HepG2 (cell line): ENCODE measurements around the gene FGFR2. TPM values are rescaled to one million over a fixed set of nuclear protein-coding genes. Genes with fewer than 3 reads are reported as not detected.

Experiments used
- ATAC-seq: fragments of 200-7000 bp; cut with Tn5 transposase; 3 replicates; pipeline ENCODE4 v1.9.1; 2020; ENCODE audit warnings: mild to moderate bottlenecking, moderate library complexity
- BruUV-seq: library from RNA; stranded (reverse); fragments of 400-500 nt; replicated peaks from 2 replicates; lab custom pipeline; 2021; lab: Mats Ljungman, UMichigan
- CTCF ChIA-PET: fragments of 300-600 bp; formaldehyde crosslinking; extraction: SDS; loops from one replicate; lab custom pipeline; 2021; ENCODE audit warnings: low total read pairs, inconsistent platforms, low intra/inter-chr PET ratio; lab: Yijun Ruan, JAX
- POLR2A ChIA-PET: fragments of 350-600 bp; sonication (Branson Sonifier 250); formaldehyde crosslinking; loops from one replicate; lab custom pipeline; 2020; ENCODE audit warnings: antibody characterized with exemption, inconsistent platforms; lab: Yijun Ruan, JAX
- DNase-seq: peaks from one replicate; pipeline ENCODE4 v3.0.0-alpha.2; 2015; ENCODE audit warnings: low spot score
- FAIRE-seq: peaks from 3 replicates; lab custom pipeline; 2011; peaks lifted over from hg19 to GRCh38; lab: Jason Lieb, UNC
- H2AFZ ChIP-seq: one replicate; pipeline ENCODE4 v1.6.1; 2011; ENCODE audit warnings: low read length, inconsistent platforms
- H3K27ac ChIP-seq: fragments of 300-600 bp; 3 replicates; pipeline ENCODE4 v1.8.0; 2011; ENCODE audit warnings: mixed run types, mild to moderate bottlenecking, mixed read lengths, low read length, inconsistent platforms; ENCODE audit not compliant: insufficient read depth; ENCODE audit errors: extremely low read length
- H3K27me3 ChIP-seq, 2 experiments: fragments of 200-600 bp in 1 of 2; 2 replicates in 1 of 2; 3 replicates in 1 of 2; pipeline versions ENCODE4 v1.6.0 to v1.8.0; 2011; ENCODE audit warnings: low read length in 2 of 2, mild to moderate bottlenecking in 2 of 2, moderate library complexity in 2 of 2, inconsistent platforms in 1 of 2; ENCODE audit not compliant: insufficient read depth in 2 of 2, control insufficient read depth in 1 of 2
- H3K36me3 ChIP-seq, 2 experiments: fragments of 200-600 bp in 1 of 2; replicated peaks in 1 of 2; 2 replicates in 1 of 2; 3 replicates in 1 of 2; pipeline versions ENCODE4 v1.5.1 to v1.8.0; 2011; ENCODE audit warnings: low read length in 2 of 2, inconsistent platforms in 1 of 2; ENCODE audit not compliant: insufficient read depth in 2 of 2, control insufficient read depth in 1 of 2
- H3K4me1 ChIP-seq: 2 replicates; pipeline ENCODE4 v1.5.1; 2012; ENCODE audit warnings: low read length, inconsistent platforms; ENCODE audit not compliant: insufficient read depth
- H3K4me2 ChIP-seq: 2 replicates; pipeline ENCODE4 v1.6.0; 2011; ENCODE audit warnings: low read depth, low read length, inconsistent platforms
- H3K4me3 ChIP-seq, 3 experiments: fragments of 200-600 bp in 1 of 3; sonication (generic), shearing (Covaris generic) in 1 of 3; replicated peaks in 1 of 3; 2 replicates each; pipeline ENCODE4 v1.5.1; 2011 to 2016; ENCODE audit warnings: low read length in 3 of 3, inconsistent platforms in 2 of 3, low read depth in 2 of 3, mild to moderate bottlenecking in 2 of 3, control low read depth in 1 of 3, mixed read lengths in 1 of 3; ENCODE audit not compliant: insufficient read depth in 1 of 3
- H3K79me2 ChIP-seq: one replicate; pipeline ENCODE4 v1.6.1; 2011; ENCODE audit warnings: low read length, inconsistent platforms; ENCODE audit not compliant: insufficient read depth
- H3K9ac ChIP-seq: 2 replicates; pipeline ENCODE4 v1.6.0; 2011; ENCODE audit warnings: mild to moderate bottlenecking, low read depth, low read length, inconsistent platforms; ENCODE audit not compliant: insufficient read depth
- H3K9me3 ChIP-seq: 2 replicates; pipeline ENCODE4 v1.5.1; 2012; ENCODE audit warnings: mild to moderate bottlenecking, low read length
- H4K20me1 ChIP-seq: 2 replicates; pipeline ENCODE4 v1.6.0; 2011; ENCODE audit warnings: inconsistent platforms, mild to moderate bottlenecking, low read length, moderate library complexity; ENCODE audit not compliant: insufficient read depth
- ADNP ChIP-seq: sonication (generic); formaldehyde crosslinking; IDR thresholded peaks from 2 replicates; pipeline ENCODE4 v1.4.0; 2020; ENCODE audit warnings: missing genetic modification reagents
- ARID5B ChIP-seq: IDR thresholded peaks from 2 replicates; pipeline ENCODE4 v1.4.0; 2020; ENCODE audit warnings: mild to moderate bottlenecking, missing genetic modification reagents
- CSRNP2 ChIP-seq: sonication (generic); formaldehyde crosslinking; conservative IDR thresholded peaks from 2 replicates; pipeline ENCODE4 v1.8.0; 2022; ENCODE audit warnings: low read depth, missing genetic modification reagents
- EEA1 ChIP-seq: sonication (generic); formaldehyde crosslinking; IDR thresholded peaks from 2 replicates; pipeline ENCODE4 v1.5.1; 2020; ENCODE audit warnings: mild to moderate bottlenecking, missing genetic modification reagents, borderline replicate concordance
- HDAC2 ChIP-seq: sonication (generic); formaldehyde crosslinking; IDR thresholded peaks from 2 replicates; pipeline ENCODE4 v1.4.0; 2020; ENCODE audit warnings: missing genetic modification reagents
- HOMEZ ChIP-seq: IDR thresholded peaks from 2 replicates; pipeline ENCODE4 v1.6.1; 2016; ENCODE audit warnings: low read depth
- JARID2 ChIP-seq: sonication (generic); formaldehyde crosslinking; IDR thresholded peaks from 2 replicates; pipeline ENCODE4 v1.8.1; 2023; ENCODE audit warnings: missing genetic modification reagents, inconsistent platforms; ENCODE audit not compliant: insufficient replicate concordance
- MIXL1 ChIP-seq: IDR thresholded peaks from 2 replicates; pipeline ENCODE4 v1.6.1; 2016
- NFIC ChIP-seq: IDR thresholded peaks from 2 replicates; pipeline ENCODE4 v1.6.1; 2012; ENCODE audit warnings: mild to moderate bottlenecking, low read length, inconsistent platforms
- SNAPC2 ChIP-seq: sonication (generic); formaldehyde crosslinking; IDR thresholded peaks from 2 replicates; pipeline ENCODE4 v1.8.1; 2022; ENCODE audit warnings: mild to moderate bottlenecking, missing genetic modification reagents
- SRY ChIP-seq: sonication (generic); formaldehyde crosslinking; IDR thresholded peaks from 2 replicates; pipeline ENCODE4 v1.8.0; 2022; ENCODE audit warnings: mild to moderate bottlenecking, missing genetic modification reagents
- TCF7 ChIP-seq: sonication (generic); IDR thresholded peaks from 2 replicates; pipeline ENCODE4 v1.6.1; 2016; ENCODE audit warnings: antibody characterized with exemption, low read depth
- ZNF570 ChIP-seq: sonication (generic); formaldehyde crosslinking; IDR thresholded peaks from 2 replicates; pipeline ENCODE4 v1.4.0; 2020; ENCODE audit warnings: mild to moderate bottlenecking, missing genetic modification reagents, borderline replicate concordance
- ZNF589 ChIP-seq: sonication (generic); formaldehyde crosslinking; conservative IDR thresholded peaks from 2 replicates; pipeline ENCODE4 v1.8.0; 2022; ENCODE audit warnings: mild to moderate bottlenecking, moderate library complexity, missing genetic modification reagents
- ZNF639 ChIP-seq: conservative IDR thresholded peaks from 2 replicates; pipeline ENCODE4 v1.6.1; 2018; ENCODE audit warnings: missing genetic modification reagents
- WGBS: methylation state at CpG from one replicate; pipeline ENCODE4 v1.1.6; 2017; ENCODE audit warnings: low lambda C conversion rate; 5-methylcytosine and 5-hydroxymethylcytosine counted together
- in situ Hi-C: cut with HindIII; loops from 2 replicates; pipeline ENCODE4 v1.10.0; 2017; ENCODE audit warnings: low pct_unique_long_range_greater_than_20kb; ENCODE audit not compliant: extremely low pct_ligation_motif_present
- intact Hi-C: fragments of 100-400 bp; cut with micrococcal nuclease; formaldehyde crosslinking; loops from one replicate; pipeline ENCODE4 v1.10.0; 2022; ENCODE audit not compliant: unreplicated experiment
- polyA plus RNA-seq, 8 experiments: library from polyadenylated mRNA; depleted of rRNA in 3 of 8; stranded (reverse) in 7 of 8; unstranded in 1 of 8; fragments of >200 nt; fragmentation: Illumina TruSeq in 4 of 8; extraction: Trizol in 4 of 8; gene quantifications; 2 replicates each; pipeline versions ENCODE4 v1.2.1 to v1.2.3, GENCODE V29; 2011 to 2016; ENCODE audit warnings: low read depth in 4 of 8, missing spikeins in 1 of 8, mixed read lengths in 1 of 8; ENCODE audit not compliant: insufficient read depth in 1 of 8
- total RNA-seq, 5 experiments: library from RNA; depleted of rRNA; stranded (reverse); fragments of >200 nt; fragmentation: Illumina TruSeq; extraction: Trizol; gene quantifications; 2 replicates each; pipeline ENCODE4 v1.2.3, GENCODE V29; 2016; ENCODE audit warnings: low read depth in 1 of 5

The FGFR2 gene
- total and polyA plus RNA-seq, 2 of the 13 experiments (the other 11 are each of a cell fraction or from before 2014, with no cell fraction given) = 1.6 to 2.6 TPM

- TF ChIP-seq CSRNP2 (CRISPR knock-in tag) = no peak
Measured at GRCh38 chr10:121469797-121470606, 128.2 kb downstream of the FGFR2 start (continued).

- Histone ChIP-seq H3K27ac (no peak overlapping the region), H3K4me3 (no peak overlapping the region), H3K79me2 (no peaks in the 10 kb centered on the region), H3K4me2 (no peak overlapping the region), H3K4me1 (peaks cover 9% of the 10 kb centered on the region), H4K20me1 (no peaks in the 10 kb centered on the region), H3K27me3 (peaks cover 0 to 28% of the 10 kb centered on the region in 2 experiments; a peak in 2 of 5 replicates), H3K9ac (no peak overlapping the region), H3K36me3 (no peaks in the 10 kb centered on the region), H2AFZ (no peak overlapping the region), H3K9me3 (no peaks in the 10 kb centered on the region)
- in situ Hi-C loops = no loop called here
- FAIRE-seq = no peak
- intact Hi-C loops = no loop called here
- no TSS peak for BruUV-seq
- CTCF ChIA-PET = no interaction called here
- 36% methylated on average over 8 of the region's 8 CpGs for WGBS
- no peak for ATAC-seq
- DNase-seq = no peak
- POLR2A ChIA-PET = no interaction called here
- no peak for TF ChIP-seq SRY (CRISPR knock-in tag)
- no peak for TF ChIP-seq JARID2 (CRISPR knock-in tag)
- TF ChIP-seq HDAC2 (CRISPR knock-in tag) = no peak
- TF ChIP-seq HOMEZ (CRISPR knock-in tag) = no peak
- no peak for TF ChIP-seq SNAPC2 (CRISPR knock-in tag)
- no peak for TF ChIP-seq ADNP
- TF ChIP-seq NFIC = no peak
- no peak for TF ChIP-seq ZNF589 (CRISPR knock-in tag)
- TF ChIP-seq ARID5B = no peak
- no peak for TF ChIP-seq ZNF570 (CRISPR knock-in tag)
- TF ChIP-seq EEA1 (CRISPR knock-in tag) = no peak
- no peak for TF ChIP-seq TCF7
- TF ChIP-seq MIXL1 = no peak
- no peak for TF ChIP-seq ZNF639 (CRISPR knock-in tag)
Measured at GRCh38 chr10:121468726-121469125, 129.5 kb downstream of the FGFR2 start.
